ENCODE measurements around the gene PER1. TPM values are rescaled to one million over a fixed set of nuclear protein-coding genes. Genes with fewer than 3 reads are reported as not detected.

PER1 gene
- total RNA-seq, 1 donor from 2014 or later = 30.0 TPM

- Mint-ChIP-seq H3K4me3 (ENCODE audit: unreplicated experiment) (no peak overlapping the region), H3K27ac (ENCODE audit: unreplicated experiment) (no peak overlapping the region), H3K9me3 (ENCODE audit: unreplicated experiment) (no peaks in the 10 kb centered on the region), H3K27me3 (ENCODE audit: unreplicated experiment) (peaks cover 4% of the 10 kb centered on the region), H3K4me1 (ENCODE audit: unreplicated experiment) (no peaks in the 10 kb centered on the region), H3K36me3 (ENCODE audit: low read depth, unreplicated experiment) (no peaks in the 10 kb centered on the region)
- no peak for DNase-seq (ENCODE audit: low spot score)
- no peak for TF ChIP-seq CTCF (IDR thresholded peaks at IDR 0.05; ENCODE audit: unreplicated experiment)
These were observed 18.3 kb downstream of the PER1 start for GRCh38 chr17:8133941-8134340.

GRCh38 chr17:8133399-8133798 is 18.8 kb downstream of the PER1 start:
- Mint-ChIP-seq H3K36me3 (ENCODE audit: low read depth, unreplicated experiment) (no peaks in the 10 kb centered on the region), H3K4me3 (ENCODE audit: unreplicated experiment) (no peak overlapping the region), H3K27me3 (ENCODE audit: unreplicated experiment) (peaks cover 4% of the 10 kb centered on the region), H3K9me3 (ENCODE audit: unreplicated experiment) (no peaks in the 10 kb centered on the region), H3K4me1 (ENCODE audit: unreplicated experiment) (no peaks in the 10 kb centered on the region), H3K27ac (ENCODE audit: unreplicated experiment) (no peak overlapping the region)
- no peak for DNase-seq (ENCODE audit: low spot score)
- TF ChIP-seq CTCF (IDR thresholded peaks at IDR 0.05; ENCODE audit: unreplicated experiment) = no peak

GRCh38 chr17:8131844-8132441 is 20.3 kb downstream of the PER1 start:
- H3K36me3 Mint-ChIP-seq (ENCODE audit: low read depth, unreplicated experiment) = peaks cover 3% of the 10 kb centered on the region
- no peak overlapping the region for H3K4me3 Mint-ChIP-seq (ENCODE audit: unreplicated experiment)
- H3K27me3 Mint-ChIP-seq (ENCODE audit: unreplicated experiment) = peaks cover 7% of the 10 kb centered on the region
- H3K27ac Mint-ChIP-seq (ENCODE audit: unreplicated experiment) = no peak overlapping the region
- no peaks in the 10 kb centered on the region for H3K9me3 Mint-ChIP-seq (ENCODE audit: unreplicated experiment)
- no peak for TF ChIP-seq CTCF (IDR thresholded peaks at IDR 0.05; ENCODE audit: unreplicated experiment)
- peaks cover 4% of the 10 kb centered on the region for H3K4me1 Mint-ChIP-seq (ENCODE audit: unreplicated experiment)
- no peak for DNase-seq (ENCODE audit: low spot score)

DNA sequence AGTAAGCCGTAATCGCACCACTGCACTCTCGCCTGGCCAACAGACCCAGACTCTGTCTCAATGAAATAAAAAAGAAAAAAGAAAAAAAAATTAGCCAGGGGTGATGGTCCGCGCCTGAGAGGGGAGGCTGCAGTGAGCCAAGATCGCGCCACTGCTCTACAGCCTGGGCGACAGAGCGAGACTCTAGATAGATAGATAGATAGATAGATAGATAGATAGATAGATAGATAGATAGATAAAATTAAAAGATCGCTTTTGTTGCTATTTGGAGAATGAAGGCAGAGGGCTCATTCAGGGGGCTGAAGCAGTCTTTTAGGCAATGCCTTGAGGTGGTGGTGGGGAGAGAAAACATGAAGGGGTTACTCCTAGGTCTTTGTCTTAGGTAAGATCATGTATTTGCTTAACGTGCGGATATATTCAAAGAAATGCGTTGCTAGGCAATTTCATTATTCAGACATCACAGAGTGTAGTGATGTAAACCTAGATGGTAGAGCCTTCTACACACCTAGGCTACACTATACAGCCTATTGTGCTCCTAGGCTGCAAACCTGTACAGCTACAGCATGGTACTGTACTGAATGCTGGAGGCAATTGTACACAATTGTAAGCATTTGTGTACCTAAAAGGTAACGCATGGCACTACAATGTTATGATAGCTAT is 23.9 kb downstream of the PER1 start:
- no peaks in the 10 kb centered on the region for H3K9me3 Mint-ChIP-seq (ENCODE audit: unreplicated experiment)
- H3K27ac Mint-ChIP-seq (ENCODE audit: unreplicated experiment) = no peak overlapping the region
- TF ChIP-seq CTCF (IDR thresholded peaks at IDR 0.05; ENCODE audit: unreplicated experiment) = no peak
- H3K4me3 Mint-ChIP-seq (ENCODE audit: unreplicated experiment) = no peak overlapping the region
- peaks cover 13% of the 10 kb centered on the region for H3K36me3 Mint-ChIP-seq (ENCODE audit: low read depth, unreplicated experiment)
- H3K4me1 Mint-ChIP-seq (ENCODE audit: unreplicated experiment) = peaks cover 34% of the 10 kb centered on the region
- no peak for DNase-seq (ENCODE audit: low spot score)
- peaks cover 34% of the 10 kb centered on the region for H3K27me3 Mint-ChIP-seq (ENCODE audit: unreplicated experiment)

DNA sequence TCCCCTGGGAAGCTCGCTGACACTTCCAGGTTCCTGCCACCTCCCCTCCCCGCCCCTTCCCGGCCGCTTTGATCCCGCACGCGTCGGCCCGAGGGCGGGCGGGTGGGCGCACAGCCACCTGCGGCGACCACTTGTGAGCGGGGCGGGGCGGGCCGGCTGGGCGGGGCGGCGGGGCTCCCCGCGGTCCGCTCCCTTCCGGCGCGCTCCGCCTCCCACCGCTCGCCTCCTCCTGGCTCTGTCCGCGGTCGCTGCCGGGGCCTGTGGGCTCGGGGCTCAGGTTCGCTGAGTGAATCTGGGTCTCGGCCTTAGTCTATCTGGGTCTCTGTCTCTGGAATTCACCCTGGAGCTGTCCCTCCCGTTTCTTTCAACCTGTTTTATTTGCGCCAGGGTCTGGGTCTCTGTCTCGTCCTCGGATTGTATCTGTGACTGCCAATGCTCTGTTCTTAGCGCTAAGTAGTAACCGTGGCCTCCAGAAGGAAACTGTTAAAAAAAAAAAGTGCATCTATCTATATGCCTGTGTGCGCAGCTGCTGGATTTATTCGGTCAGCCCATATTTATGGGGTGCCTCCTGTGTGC is 25.6 kb downstream of the PER1 start:
- H3K4me3 Mint-ChIP-seq (ENCODE audit: unreplicated experiment) = peak overlapping the region; percentile 95
- peak overlapping the region; percentile 61 for H3K27ac Mint-ChIP-seq (ENCODE audit: unreplicated experiment)
- peaks cover 13% of the 10 kb centered on the region for H3K36me3 Mint-ChIP-seq (ENCODE audit: low read depth, unreplicated experiment)
- H3K4me1 Mint-ChIP-seq (ENCODE audit: unreplicated experiment) = peaks cover 43% of the 10 kb centered on the region
- no peak for TF ChIP-seq CTCF (IDR thresholded peaks at IDR 0.05; ENCODE audit: unreplicated experiment)
- no peaks in the 10 kb centered on the region for H3K9me3 Mint-ChIP-seq (ENCODE audit: unreplicated experiment)
- peaks cover 41% of the 10 kb centered on the region for H3K27me3 Mint-ChIP-seq (ENCODE audit: unreplicated experiment)
- DNase-seq (ENCODE audit: low spot score) = no peak
